22Rv1 (cell line): Measurements from ENCODE around the gene PPP1CA.

ENCODE experiments used
- ZFX ChIP-seq: fragments of 450-650 bp; IDR thresholded peaks from 2 replicates; pipeline ENCODE4 v1.6.1; 2017; ENCODE audit warnings: antibody characterized with exemption, borderline replicate concordance
- TF ChIP-seq, protein P1 (sequence below): fragments of 450-650 bp; IDR thresholded peaks from 2 replicates; pipeline ENCODE4 v1.5.1; 2017; ENCODE audit warnings: mild to moderate bottlenecking

DNA sequence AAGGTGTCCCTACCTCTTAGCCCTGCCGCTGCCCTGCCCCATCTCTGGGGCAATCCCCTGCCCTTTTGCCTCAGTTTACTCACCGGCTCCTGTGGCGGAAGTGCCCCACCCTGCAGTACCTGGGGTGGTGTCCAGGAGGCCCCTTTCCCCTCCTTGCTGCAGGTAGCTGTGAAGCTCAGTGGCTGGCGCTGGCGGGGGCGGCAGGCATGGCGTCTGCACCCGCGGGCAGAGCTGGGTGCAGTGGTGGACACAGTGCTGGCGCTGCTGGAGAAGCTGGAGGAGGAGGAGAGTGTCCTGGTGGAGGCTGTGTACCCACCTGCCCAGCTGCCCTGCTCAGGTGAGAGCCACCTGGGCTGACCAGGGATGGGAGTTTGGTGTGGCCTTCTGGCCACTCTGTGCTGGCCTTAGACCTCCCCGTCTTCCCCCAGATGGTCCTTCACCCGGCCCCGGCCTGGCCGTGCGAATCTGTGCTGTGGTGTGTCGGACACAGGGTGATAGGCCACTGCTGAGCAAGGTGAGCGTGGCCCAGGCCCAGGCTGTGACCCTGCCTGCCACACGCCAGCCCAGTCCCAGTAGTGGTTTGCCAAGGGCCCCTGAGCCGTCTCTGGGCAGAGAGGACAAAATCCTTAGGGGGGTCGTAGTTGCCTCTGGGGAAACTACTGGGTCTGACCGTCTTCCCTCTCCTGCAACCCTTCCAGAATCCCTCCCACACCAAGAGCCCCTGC, 17.8 kb upstream of the PPP1CA start:
- TF ChIP-seq, protein P1, sequence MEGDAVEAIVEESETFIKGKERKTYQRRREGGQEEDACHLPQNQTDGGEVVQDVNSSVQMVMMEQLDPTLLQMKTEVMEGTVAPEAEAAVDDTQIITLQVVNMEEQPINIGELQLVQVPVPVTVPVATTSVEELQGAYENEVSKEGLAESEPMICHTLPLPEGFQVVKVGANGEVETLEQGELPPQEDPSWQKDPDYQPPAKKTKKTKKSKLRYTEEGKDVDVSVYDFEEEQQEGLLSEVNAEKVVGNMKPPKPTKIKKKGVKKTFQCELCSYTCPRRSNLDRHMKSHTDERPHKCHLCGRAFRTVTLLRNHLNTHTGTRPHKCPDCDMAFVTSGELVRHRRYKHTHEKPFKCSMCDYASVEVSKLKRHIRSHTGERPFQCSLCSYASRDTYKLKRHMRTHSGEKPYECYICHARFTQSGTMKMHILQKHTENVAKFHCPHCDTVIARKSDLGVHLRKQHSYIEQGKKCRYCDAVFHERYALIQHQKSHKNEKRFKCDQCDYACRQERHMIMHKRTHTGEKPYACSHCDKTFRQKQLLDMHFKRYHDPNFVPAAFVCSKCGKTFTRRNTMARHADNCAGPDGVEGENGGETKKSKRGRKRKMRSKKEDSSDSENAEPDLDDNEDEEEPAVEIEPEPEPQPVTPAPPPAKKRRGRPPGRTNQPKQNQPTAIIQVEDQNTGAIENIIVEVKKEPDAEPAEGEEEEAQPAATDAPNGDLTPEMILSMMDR = no peak
- TF ChIP-seq ZFX = no peak
